BLaER1 (cell line): ENCODE results near the gene ARHGEF12.
"Not testable (repeated sequence)": the region's sequence is repeated elsewhere in the genome, so short reads cannot be mapped to it uniquely, and the experiment has no call there.

Source experiments
- H3K27ac ChIP-seq: shearing (Covaris generic); formaldehyde crosslinking; 2 replicates; pipeline ENCODE4 v1.8.1; 2022
- H3K27me3 ChIP-seq: shearing (Covaris generic); formaldehyde crosslinking; 2 replicates; pipeline ENCODE4 v1.8.1; 2022
- H3K36me3 ChIP-seq: shearing (Covaris generic); formaldehyde crosslinking; 2 replicates; pipeline ENCODE4 v1.8.1; 2022
- H3K4me1 ChIP-seq: shearing (Covaris generic); formaldehyde crosslinking; 2 replicates; pipeline ENCODE4 v1.8.1; 2022
- H3K4me2 ChIP-seq: shearing (Covaris generic); formaldehyde crosslinking; 2 replicates; pipeline ENCODE4 v1.8.1; 2022
- H3K4me3 ChIP-seq: shearing (Covaris generic); formaldehyde crosslinking; 2 replicates; pipeline ENCODE4 v1.8.1; 2022
- H3K9ac ChIP-seq: shearing (Covaris generic); formaldehyde crosslinking; 2 replicates; pipeline ENCODE4 v1.8.1; 2022
- H3K9me3 ChIP-seq: shearing (Covaris generic); formaldehyde crosslinking; 2 replicates; pipeline ENCODE4 v1.8.1; 2022
- H4K20me1 ChIP-seq: shearing (Covaris generic); formaldehyde crosslinking; 2 replicates; pipeline ENCODE4 v1.8.1; 2022
- Cebpa-rat ChIP-seq: shearing (Covaris generic); IDR thresholded peaks from 2 replicates; pipeline ENCODE4 v1.8.1; 2022

The ARHGEF12 gene

GRCh38 chr11:120494595-120494994 is 158.4 kb downstream of the ARHGEF12 start:
- no peak overlapping the region for H3K4me3 ChIP-seq
- no peaks in the 10 kb centered on the region for H3K4me1 ChIP-seq
- H3K9me3 ChIP-seq, result no peaks in the 10 kb centered on the region
- no peaks in the 10 kb centered on the region for H3K27me3 ChIP-seq
- H3K27ac ChIP-seq, result no peak overlapping the region
- H4K20me1 ChIP-seq, result no peaks in the 10 kb centered on the region
- TF ChIP-seq Cebpa-rat, result no peak
- no peaks in the 10 kb centered on the region for H3K36me3 ChIP-seq
- no peak overlapping the region for H3K4me2 ChIP-seq
- H3K9ac ChIP-seq, result no peak overlapping the region

GRCh38 chr11:120499088-120499487 is 162.9 kb downstream of the ARHGEF12 start:
- H3K27me3 ChIP-seq, result no peaks in the 10 kb centered on the region
- H3K4me1 ChIP-seq, result peaks cover 5% of the 10 kb centered on the region; the same call in 1 of the 2 replicates
- H3K27ac ChIP-seq, result no peak overlapping the region
- no peak overlapping the region for H3K4me2 ChIP-seq
- no peak for TF ChIP-seq Cebpa-rat
- H3K4me3 ChIP-seq, result no peak overlapping the region
- H4K20me1 ChIP-seq, result no peaks in the 10 kb centered on the region
- H3K9ac ChIP-seq, result no peak overlapping the region
- no peaks in the 10 kb centered on the region for H3K9me3 ChIP-seq
- H3K36me3 ChIP-seq, result no peaks in the 10 kb centered on the region

- no peak for TF ChIP-seq Cebpa-rat
- no peak overlapping the region for H3K4me3 ChIP-seq
- no peak overlapping the region for H3K9ac ChIP-seq
- no peak overlapping the region for H3K27ac ChIP-seq
- no peaks in the 10 kb centered on the region for H4K20me1 ChIP-seq
- H3K4me1 ChIP-seq, result peaks cover 5% of the 10 kb centered on the region; the same call in 1 of the 2 replicates
- no peaks in the 10 kb centered on the region for H3K27me3 ChIP-seq
- no peak overlapping the region for H3K4me2 ChIP-seq
- H3K9me3 ChIP-seq, result no peaks in the 10 kb centered on the region
- no peaks in the 10 kb centered on the region for H3K36me3 ChIP-seq
Observed at GRCh38 chr11:120499859-120500258, 163.6 kb downstream of the ARHGEF12 start.

- no peak overlapping the region for H3K27ac ChIP-seq
- no peaks in the 10 kb centered on the region for H4K20me1 ChIP-seq
- no peak overlapping the region for H3K4me3 ChIP-seq
- H3K4me1 ChIP-seq, result peaks cover 5% of the 10 kb centered on the region; the same call in 1 of the 2 replicates
- no peaks in the 10 kb centered on the region for H3K27me3 ChIP-seq
- H3K9me3 ChIP-seq, result no peaks in the 10 kb centered on the region
- H3K9ac ChIP-seq, result no peak overlapping the region
- H3K4me2 ChIP-seq, result no peak overlapping the region
- no peak for TF ChIP-seq Cebpa-rat
- no peaks in the 10 kb centered on the region for H3K36me3 ChIP-seq
Observed at GRCh38 chr11:120500414-120501071, 164.3 kb downstream of the ARHGEF12 start.

- no peaks in the 10 kb centered on the region for H3K27me3 ChIP-seq
- no peak overlapping the region for H3K9ac ChIP-seq
- H3K4me2 ChIP-seq, result no peak overlapping the region
- TF ChIP-seq Cebpa-rat, result no peak
- no peak overlapping the region for H3K27ac ChIP-seq
- no peaks in the 10 kb centered on the region for H4K20me1 ChIP-seq
- no peak overlapping the region for H3K4me3 ChIP-seq
- peaks cover 5% of the 10 kb centered on the region; the same call in 1 of the 2 replicates for H3K4me1 ChIP-seq
- H3K36me3 ChIP-seq, result no peaks in the 10 kb centered on the region
- no peaks in the 10 kb centered on the region for H3K9me3 ChIP-seq
Observed at GRCh38 chr11:120501440-120501839, 165.2 kb downstream of the ARHGEF12 start.

GRCh38 chr11:120501976-120502755 is 166.0 kb downstream of the ARHGEF12 start:
- no peaks in the 10 kb centered on the region for H3K36me3 ChIP-seq
- no peaks in the 10 kb centered on the region for H4K20me1 ChIP-seq
- H3K27ac ChIP-seq, result no peak overlapping the region
- H3K9ac ChIP-seq, result no peak overlapping the region
- no peaks in the 10 kb centered on the region for H3K27me3 ChIP-seq
- H3K9me3 ChIP-seq, result no peaks in the 10 kb centered on the region
- H3K4me1 ChIP-seq, result peaks cover 5% of the 10 kb centered on the region; the same call in 1 of the 2 replicates
- H3K4me2 ChIP-seq, result no peak overlapping the region
- TF ChIP-seq Cebpa-rat, result no peak
- H3K4me3 ChIP-seq, result no peak overlapping the region

GRCh38 chr11:120503529-120503928 is 167.3 kb downstream of the ARHGEF12 start:
- not testable (repeated sequence) for H3K4me1 ChIP-seq, H3K36me3 ChIP-seq, H3K9ac ChIP-seq, H3K4me2 ChIP-seq, H3K4me3 ChIP-seq, H3K27ac ChIP-seq, H4K20me1 ChIP-seq, H3K9me3 ChIP-seq, H3K27me3 ChIP-seq

- Histone ChIP-seq H3K4me2 (no peak overlapping the region), H3K4me1 (no peaks in the 10 kb centered on the region), H3K36me3 (no peaks in the 10 kb centered on the region), H3K9me3 (no peaks in the 10 kb centered on the region), H3K27me3 (no peaks in the 10 kb centered on the region), H3K27ac (no peak overlapping the region), H3K9ac (no peak overlapping the region), H4K20me1 (no peaks in the 10 kb centered on the region), H3K4me3 (no peak overlapping the region)
- TF ChIP-seq Cebpa-rat, result no peak
Observed at GRCh38 chr11:120505801-120506425, 169.7 kb downstream of the ARHGEF12 start.

GRCh38 chr11:120509346-120510053 is 173.3 kb downstream of the ARHGEF12 start:
- Histone ChIP-seq H4K20me1 (no peaks in the 10 kb centered on the region), H3K9me3 (no peaks in the 10 kb centered on the region), H3K27me3 (peaks cover 34% of the 10 kb centered on the region), H3K4me1 (no peaks in the 10 kb centered on the region), H3K36me3 (no peaks in the 10 kb centered on the region), H3K4me2 (no peak overlapping the region), H3K4me3 (no peak overlapping the region), H3K27ac (no peak overlapping the region), H3K9ac (no peak overlapping the region)
- TF ChIP-seq Cebpa-rat, result no peak
